ENCODE measurements around the gene LOXL1. TPM values are rescaled to one million over a fixed set of nuclear protein-coding genes. Genes with fewer than 3 reads are reported as not detected.

Gene LOXL1
- total and polyA plus RNA-seq, 2 of the 13 experiments (the other 11 are each of a cell fraction or from before 2014, with no cell fraction given) = 0.51 to 1.3 TPM

GRCh38 chr15:73908030-73908821 is 18.0 kb upstream of the LOXL1 start (continued):
- TF ChIP-seq U2AF2 (IDR thresholded peaks at IDR 0.05; ENCODE audit: low read depth, low read length) (no peak), ARHGAP35 (CRISPR knock-in tag; IDR thresholded peaks at IDR 0.05; ENCODE audit: borderline replicate concordance) (no peak), HMG20B (CRISPR knock-in tag; conservative IDR thresholded peaks at IDR 0.05) (no peak), ZNF589 (CRISPR knock-in tag; conservative IDR thresholded peaks at IDR 0.05) (0 out of 2 replicates have a peak, but pooled peaks have one; percentile 27), HMGXB3 (CRISPR knock-in tag; IDR thresholded peaks at IDR 0.05; ENCODE audit: borderline replicate concordance) (no peak), MTERF4 (CRISPR knock-in tag; IDR thresholded peaks at IDR 0.05) (no peak), CSRNP1 (CRISPR knock-in tag; IDR thresholded peaks at IDR 0.05) (no peak), AGO2 (optimal IDR thresholded peaks at IDR 0.05; ENCODE audit: low read depth, low read length) (no peak), ZNF430 (CRISPR knock-in tag; IDR thresholded peaks at IDR 0.05) (no peak), ZNF629 (CRISPR knock-in tag; conservative IDR thresholded peaks at IDR 0.05) (no peak), ZNF746 (CRISPR knock-in tag; IDR thresholded peaks at IDR 0.05) (no peak), ZBED4 (CRISPR knock-in tag; IDR thresholded peaks at IDR 0.05; ENCODE audit: borderline replicate concordance) (peak; percentile 52; the same call in 1 of the 2 replicates), ZNF776 (CRISPR knock-in tag; IDR thresholded peaks at IDR 0.05) (no peak), FOXP1 (IDR thresholded peaks at IDR 0.05) (no peak), FOXP1 (CRISPR knock-in tag; IDR thresholded peaks at IDR 0.05) (no peak), THAP8 (CRISPR knock-in tag; IDR thresholded peaks at IDR 0.05; ENCODE audit: borderline replicate concordance) (no peak)
